GM11168 (cell line): ENCODE results near the gene CCDC154.
"Not testable (repeated sequence)": the region's sequence is repeated elsewhere in the genome, so short reads cannot be mapped to it uniquely, and the experiment has no call there.

Experiments used
- in situ Hi-C: fragments of 300-500 bp; cut with MboI; formaldehyde crosslinking; loops from one replicate; pipeline ENCODE4 v1.12.0; 2022; ENCODE audit warnings: low sequenced_read_pairs; ENCODE audit not compliant: unreplicated experiment

The CCDC154 gene

DNA sequence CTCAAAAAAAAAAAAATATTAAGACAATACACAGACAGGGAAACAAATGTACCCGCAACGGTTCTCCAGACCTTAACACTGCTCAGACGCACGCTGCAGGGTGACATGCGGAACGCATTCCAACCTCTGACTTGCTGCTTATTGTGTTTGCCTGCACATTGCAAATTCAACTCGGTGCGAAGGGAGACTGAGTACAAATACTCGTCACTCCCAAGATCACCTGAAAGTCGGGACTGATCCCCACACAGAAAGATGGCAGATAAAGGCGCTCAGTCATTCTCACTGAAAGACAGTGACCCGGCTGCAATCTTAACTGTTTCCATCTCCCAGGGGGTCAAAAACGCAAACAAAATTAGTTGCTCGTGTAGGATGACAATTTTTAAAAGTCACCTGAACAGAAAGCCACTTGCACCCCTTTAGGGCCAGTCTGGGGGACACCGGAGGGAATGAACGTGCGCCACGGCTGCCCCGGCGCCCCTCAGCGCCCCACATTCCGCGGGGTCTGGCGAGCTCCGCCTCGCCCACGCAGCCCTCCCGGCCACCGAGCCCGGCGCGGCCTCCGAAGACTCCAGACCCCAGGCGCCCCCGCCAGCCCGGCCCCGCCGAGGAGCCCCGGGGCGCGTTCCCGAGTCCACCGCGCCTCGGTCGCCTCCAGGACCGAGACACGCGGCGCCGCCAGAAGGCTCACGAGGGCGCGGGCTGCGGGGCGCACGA lies 29.9 kb upstream of the CCDC154 start:
- in situ Hi-C loops, result no loop called here

- in situ Hi-C loops, result no loop called here
Measured at GRCh38 chr16:1472974-1473373, 28.6 kb upstream of the CCDC154 start.

- in situ Hi-C loops, result no loop called here
Measured at GRCh38 chr16:1471569-1472194, 27.3 kb upstream of the CCDC154 start.

DNA sequence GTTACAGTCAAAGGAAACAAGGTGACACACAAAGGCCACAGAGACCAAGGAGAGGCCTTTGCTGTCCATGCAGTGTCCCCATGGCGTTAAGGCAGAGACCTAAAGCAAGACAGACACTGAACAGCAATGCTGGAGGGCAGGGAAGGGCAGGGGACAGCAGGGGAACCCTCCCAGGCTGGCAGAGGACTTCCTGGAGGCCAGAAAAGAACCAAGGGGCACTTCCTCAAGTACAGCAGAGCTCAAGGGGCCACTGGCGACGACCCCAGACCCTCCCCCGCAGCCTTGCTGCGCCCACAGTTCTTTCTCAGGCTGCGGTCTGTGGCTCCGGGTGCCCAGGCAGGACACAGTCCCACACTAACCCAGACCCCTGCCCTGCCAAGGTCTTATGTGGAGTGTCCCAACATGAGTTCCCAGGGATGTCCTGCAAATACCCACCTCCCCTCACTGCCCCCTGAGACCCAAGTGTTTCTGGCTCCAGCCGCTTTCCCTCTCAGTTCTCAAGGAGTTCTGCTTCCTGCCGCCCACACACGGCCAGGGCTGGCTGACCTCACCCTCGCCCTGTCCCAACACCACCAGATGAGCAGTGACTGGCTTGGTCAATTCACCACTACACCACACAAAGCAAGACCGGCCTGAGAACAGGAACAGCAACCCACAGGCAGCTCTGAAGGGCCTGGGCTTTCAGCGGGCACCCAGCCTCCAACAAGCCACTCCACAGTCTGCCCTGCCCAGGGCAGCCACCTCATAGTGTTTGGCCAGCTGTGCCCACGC lies 26.3 kb upstream of the CCDC154 start:
- in situ Hi-C loops, result no loop called here

DNA sequence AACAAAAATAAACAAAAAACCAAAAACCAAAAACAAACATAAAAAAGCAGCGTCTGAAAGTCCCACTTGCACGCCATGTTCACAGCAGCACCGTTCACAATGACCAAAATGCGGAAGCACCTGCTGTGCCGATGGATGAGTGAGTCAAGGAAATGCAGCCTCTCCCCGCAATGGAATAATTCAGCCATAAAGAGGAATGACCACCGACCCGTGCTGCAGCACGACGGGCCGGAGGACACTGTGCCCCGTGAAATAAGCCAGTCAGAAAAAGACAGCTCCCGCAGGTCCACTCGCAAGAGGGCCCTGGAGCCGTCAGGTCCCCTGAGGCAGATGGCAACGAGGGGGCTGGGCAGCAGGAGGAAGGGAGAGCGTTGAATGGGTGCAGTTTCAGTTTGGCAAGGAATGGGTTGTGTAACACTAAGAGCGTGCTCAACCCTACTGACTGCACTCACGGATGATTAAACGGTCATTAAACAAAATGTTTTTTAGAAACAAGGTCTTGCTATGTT lies 25.4 kb upstream of the CCDC154 start:
- in situ Hi-C loops, result no loop called here

GRCh38 chr16:1469141-1469540 lies 24.8 kb upstream of the CCDC154 start:
- in situ Hi-C loops, result not testable (repeated sequence)

- in situ Hi-C loops, result no loop called here
Measured at GRCh38 chr16:1468426-1468810, 24.1 kb upstream of the CCDC154 start.

DNA sequence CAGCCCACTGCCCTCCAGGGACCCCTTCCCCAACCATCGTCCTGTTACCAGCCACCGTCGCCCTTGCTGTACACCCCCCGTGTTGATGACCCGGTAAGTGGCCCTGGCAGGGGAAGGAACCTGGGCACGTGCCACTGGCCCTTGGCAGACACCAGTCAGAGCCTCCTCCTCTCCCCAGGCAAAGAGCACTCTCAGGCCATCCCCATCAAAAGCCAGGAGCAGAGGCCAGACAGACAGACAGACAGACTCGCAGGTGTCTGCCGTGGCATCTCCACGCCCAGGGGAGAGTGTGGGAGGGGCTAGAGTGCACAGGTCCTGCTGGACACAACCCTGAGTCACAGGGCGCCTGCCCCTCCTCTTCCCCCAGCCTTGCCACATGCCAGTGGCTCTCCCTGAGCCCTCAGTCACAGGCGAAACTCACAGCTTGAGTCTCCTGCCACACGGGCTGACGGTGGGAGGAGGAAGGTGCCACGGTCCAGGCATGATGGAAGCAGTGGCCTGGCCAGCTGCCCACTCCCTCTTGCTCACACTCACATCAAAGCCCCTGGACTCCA lies 22.7 kb upstream of the CCDC154 start:
- in situ Hi-C loops, result no loop called here

GRCh38 chr16:1466054-1466453 lies 21.7 kb upstream of the CCDC154 start:
- in situ Hi-C loops, result no loop called here

DNA sequence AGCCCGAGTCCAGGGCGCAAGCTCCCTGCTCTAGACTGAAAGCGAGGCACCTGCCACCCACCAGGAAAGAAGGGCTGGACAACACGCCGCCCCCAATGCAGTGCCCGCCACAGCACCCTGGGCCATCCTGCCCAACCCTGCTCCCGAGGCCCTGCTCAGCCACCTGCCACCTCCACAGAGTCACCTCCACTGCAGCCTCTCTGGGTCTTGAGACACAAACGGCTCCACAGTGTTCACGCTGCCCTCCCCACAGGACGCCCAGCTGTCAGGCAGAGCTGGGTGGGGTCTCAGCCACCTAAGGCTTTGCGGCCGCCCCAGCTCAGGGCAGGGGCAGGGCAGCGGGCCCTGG lies 21.2 kb upstream of the CCDC154 start:
- in situ Hi-C loops, result no loop called here

DNA sequence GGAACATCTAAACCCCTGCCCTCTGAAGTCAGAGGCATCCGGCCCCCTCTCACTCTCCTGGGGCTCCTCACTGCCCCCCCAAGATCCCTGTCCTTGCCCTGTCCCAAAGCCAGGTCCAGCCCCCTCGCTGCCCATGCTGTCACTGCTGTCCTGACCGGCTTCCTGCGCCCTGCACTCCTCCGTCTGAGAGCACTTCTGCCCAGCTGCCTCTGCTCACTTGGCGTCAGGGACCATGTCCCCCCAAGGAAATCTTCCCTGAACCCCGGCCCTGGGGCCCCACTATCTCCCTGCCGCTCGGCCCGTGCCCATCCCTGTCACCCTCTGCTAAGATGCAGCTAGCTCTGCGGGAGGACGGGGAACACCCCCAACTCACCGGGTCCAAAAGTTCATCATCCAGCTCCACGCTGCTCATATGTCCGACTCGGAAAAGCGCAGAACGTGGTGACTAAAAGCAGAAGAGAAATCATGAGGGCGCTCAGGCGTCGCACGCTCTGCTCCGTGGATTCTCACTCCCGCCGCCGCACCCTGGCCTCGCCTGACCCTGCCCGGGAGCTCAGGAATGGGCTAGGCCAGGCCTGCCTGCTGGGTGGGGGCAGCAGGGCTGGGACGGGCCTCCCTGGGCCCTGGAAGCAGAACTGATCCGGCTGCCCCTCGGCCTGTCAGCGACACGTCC lies 20.7 kb upstream of the CCDC154 start:
- in situ Hi-C loops, result no loop called here

GRCh38 chr16:1464196-1464893 lies 20.0 kb upstream of the CCDC154 start:
- in situ Hi-C loops, result no loop called here

DNA sequence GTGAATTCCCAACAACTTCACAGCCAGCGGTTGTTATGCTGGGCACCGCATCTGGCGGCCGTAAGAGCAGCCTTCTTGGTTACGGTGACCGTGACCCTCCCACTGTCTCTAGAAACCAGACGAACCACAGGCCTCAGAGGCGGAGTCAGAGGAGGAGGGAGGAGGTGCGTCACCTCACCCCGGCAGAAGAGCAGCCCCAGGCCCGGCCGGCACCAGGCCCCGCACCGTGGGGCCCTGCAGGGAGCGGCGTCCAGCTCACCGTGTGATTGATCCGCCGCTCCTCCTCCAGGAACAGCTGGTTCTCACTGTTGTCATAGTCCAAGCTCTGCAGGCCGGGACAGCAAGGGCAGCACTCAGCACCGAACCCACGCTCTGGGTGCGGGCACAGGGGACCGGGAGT lies 16.8 kb upstream of the CCDC154 start:
- in situ Hi-C loops, result no loop called here

DNA sequence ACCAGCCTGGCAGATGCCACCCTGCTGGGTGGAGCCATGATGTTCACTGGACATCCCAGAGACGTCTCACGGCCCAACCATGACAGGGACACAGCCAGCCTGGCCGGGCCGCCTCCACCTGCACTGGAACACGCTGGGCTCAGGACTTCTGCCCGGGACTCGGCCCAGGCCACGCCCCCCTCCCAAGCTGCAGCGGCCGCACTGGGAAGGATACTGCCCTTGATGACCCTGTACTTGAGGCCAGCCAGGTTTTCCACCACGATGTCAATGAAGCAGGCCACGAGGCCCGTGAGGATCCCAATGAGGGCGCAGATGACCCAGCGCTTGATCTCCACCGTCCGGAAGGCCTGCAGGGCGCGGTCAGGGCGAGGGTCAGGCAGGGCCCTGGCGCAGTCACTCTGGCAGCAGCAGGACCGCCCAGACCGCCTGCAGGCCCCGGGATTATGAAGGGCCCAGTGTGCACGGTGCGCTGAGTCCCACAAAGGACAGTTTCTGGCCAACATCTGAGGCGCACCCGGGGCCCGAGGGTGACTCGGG lies 16.3 kb upstream of the CCDC154 start:
- in situ Hi-C loops, result no loop called here

DNA sequence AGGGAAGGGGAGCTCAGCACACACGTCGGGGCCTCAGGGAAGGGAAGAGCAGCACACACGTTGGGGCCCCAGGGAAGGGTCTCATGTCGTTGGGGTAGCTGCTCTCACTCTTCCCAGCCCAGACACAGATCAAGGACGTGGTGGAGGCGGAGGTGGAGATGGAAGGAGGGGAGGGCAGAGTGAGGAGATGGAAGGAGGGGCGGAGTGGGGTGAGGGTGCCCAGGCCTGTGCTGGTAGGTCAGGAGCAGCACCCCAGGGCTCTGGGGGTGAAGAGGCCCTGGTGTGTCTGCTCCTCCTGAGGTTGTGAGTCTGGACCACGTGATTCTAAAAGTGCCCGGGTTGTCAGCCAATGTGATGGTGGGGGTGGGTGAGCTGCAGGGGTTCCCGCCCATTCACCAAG lies 15.6 kb upstream of the CCDC154 start:
- in situ Hi-C loops, result no loop called here

- in situ Hi-C loops, result no loop called here
Measured at GRCh38 chr16:1458977-1459341, 14.6 kb upstream of the CCDC154 start.

DNA sequence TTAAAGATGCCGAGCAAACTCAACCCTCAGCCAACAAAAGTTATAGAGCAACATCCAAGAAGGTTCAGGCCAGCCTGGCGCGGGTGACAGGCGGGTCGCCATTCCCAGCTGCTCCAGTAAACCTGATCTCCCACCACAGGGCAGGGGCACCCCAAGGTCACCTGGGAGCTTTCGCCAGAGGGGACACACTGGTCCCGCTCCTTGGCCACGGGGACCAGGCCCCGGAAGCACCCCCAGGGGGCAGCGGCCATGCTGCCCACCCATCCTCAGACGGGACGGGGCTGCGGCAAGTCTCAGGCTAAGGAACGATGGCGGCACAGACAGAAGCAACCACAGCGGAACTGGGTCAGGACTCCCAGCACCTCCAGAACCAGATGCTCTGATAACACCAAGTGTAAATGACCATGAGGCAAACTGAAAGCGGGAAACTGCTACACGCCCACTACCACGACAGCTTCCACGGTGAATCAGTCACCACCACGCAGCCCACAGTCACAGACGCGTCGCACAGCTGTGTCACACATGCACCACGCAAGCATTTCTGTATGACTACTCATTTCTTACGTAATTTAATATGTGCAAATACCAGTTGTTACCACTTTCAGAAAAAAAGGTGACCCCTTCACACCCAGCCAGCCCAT lies 14.1 kb upstream of the CCDC154 start:
- in situ Hi-C loops, result no loop called here

DNA sequence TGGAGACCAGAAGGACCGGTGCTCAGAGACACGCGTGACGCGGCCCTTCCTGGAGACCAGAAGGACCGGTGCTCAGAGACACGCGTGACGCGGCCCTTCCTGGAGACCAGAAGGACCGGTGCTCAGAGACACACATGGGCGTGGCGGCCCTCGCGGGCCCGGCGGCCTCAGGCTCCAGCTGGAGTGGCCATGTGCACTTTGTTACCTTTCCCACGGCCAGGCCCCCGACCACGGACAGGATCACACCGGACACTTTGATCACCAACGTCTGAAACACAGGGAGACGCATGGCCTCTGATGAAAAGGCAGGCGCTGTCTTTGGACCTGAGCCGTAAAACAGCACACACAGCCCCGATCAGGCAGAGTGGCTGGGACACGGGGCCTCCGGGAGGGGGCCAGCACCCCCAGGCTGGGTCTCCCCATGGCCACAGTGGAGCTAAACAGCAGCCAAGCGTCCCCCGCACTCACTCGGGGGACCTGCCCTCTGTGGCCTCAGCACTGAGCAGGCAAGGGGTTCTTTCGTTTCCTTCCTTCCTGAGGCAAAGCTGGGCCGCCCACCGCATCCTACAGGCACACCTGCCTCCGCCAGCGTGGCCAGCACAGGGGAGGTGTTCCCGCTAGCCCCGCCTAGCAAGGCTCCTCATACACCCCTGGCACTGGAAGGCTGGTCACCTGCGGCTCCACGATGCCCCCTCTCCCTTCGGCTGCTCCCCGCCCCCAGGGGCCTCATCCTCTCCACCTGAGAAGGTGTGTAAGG lies 13.3 kb upstream of the CCDC154 start:
- in situ Hi-C loops, result no loop called here

GRCh38 chr16:1456951-1457350 lies 12.6 kb upstream of the CCDC154 start:
- in situ Hi-C loops, result no loop called here
